GM19238 (cell line): ENCODE data around the gene TRAF3.
A peak's percentile ranks its signal among the peaks of the same experiment; 100 is the strongest.
"Not testable (repeated sequence)": the region's sequence is repeated elsewhere in the genome, so short reads cannot be mapped to it uniquely, and the experiment has no call there.

ENCODE experiments used
- DNase-seq: peaks from one replicate; pipeline ENCODE4 v3.0.0; 2011; ENCODE audit warnings: low spot score; ENCODE audit not compliant: insufficient read length

Gene TRAF3

DNA sequence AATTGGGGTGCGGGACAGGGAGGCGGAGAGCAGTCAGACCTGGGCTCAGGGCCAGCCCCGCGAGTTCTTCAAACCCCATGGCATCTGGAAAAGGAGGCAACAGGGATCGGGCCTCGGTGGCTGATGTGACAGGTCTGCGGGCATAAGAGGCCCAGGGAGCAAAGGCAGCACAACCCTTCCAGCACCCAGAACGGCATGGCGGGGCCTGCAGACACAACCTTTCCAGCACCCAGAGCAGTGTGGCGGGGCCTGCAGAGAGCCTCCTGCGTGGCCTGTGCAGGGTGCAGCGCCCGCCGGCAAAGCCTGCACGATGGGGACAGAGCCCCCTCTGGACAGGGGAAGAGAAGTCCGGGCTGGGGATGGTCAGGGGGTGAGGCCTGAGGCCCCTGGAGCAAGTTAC lies 26.2 kb upstream of the TRAF3 start:
- DNase-seq, result no peak

GRCh38 chr14:102752239-102752847 lies 24.9 kb upstream of the TRAF3 start:
- no peak for DNase-seq

- no peak for DNase-seq
Measured at GRCh38 chr14:102754370-102755262, 22.6 kb upstream of the TRAF3 start.

GRCh38 chr14:102757646-102758045 lies 19.6 kb upstream of the TRAF3 start:
- no peak for DNase-seq

- no peak for DNase-seq
Measured at GRCh38 chr14:102758087-102758486, 19.2 kb upstream of the TRAF3 start.

DNA sequence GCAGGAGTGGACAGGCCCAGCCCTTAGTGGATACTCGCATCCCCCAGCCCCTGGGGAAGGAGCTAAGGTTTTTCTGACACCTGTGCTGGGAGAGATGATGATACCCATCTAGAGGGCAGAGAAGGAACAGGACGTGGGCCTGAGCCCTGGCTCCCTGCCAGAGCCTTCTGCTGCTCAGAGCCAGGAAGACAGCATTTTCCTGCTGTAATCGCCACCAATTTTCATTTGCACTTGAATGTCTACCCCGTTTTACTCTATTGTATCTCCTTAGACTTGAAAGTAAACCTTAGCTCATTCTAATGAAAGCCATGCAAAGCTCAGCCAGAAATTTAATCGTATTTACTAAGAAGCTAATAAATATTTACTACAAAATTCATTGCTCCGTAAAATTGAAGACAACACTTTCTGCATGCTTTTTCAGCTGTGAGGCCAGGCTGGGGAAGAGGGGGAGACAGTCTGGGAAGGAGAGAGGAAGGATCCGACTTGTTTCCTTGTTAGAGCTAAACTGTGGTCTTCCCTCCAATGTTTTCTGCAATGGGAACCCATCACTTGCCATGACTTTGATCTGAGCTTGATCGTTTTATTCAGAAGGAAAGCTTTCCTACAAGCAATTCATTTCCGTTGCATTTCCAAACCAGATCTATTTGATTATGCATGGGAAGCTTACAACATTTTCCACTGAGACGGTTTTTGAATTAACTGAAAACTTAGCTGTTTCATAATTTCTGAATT lies 17.6 kb upstream of the TRAF3 start:
- no peak for DNase-seq

- no peak for DNase-seq
Measured at GRCh38 chr14:102760496-102761193, 16.6 kb upstream of the TRAF3 start.

DNA sequence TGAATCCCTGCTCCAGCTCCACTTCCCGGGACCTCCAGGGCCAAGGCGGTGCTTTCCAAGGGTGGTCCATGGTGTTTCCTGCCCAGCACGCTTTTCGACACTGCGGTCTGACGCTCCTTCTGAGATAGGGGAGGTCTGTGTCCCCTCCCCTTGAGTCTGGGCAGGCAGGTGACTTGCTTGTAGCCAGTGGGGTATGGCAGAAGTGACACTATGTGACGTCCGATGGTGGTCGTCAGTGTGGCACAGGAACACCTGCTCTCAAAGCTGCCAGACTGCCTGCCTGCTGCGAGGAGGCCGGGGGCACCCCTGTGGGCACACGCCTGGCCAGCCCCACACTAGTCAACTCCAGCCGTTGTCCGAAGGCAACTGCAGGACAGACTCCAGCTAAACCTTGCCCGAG lies 16.0 kb upstream of the TRAF3 start:
- no peak for DNase-seq

DNA sequence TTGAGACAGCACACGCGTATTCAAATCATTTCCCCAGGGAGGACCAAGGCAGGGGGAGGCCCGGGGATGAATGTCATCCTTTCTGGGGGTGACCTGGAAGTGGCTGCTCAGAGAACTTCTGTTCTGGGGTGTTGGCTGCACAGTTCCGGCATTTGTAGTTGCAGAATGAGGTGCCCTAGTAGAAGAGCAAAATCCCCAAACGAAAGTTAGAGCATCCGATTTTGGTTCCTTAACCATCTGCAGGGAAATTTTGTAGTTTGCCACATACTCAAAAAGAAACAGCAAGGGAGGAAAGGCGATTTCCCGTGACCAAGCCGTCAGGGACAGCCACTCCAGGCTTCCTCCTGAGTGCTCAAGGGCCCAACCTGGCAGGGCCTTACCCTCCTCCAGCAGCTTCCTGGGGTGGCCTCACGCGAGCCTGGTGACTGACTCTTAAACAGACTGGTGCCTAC lies 13.0 kb upstream of the TRAF3 start:
- peak; percentile 64 for DNase-seq

DNA sequence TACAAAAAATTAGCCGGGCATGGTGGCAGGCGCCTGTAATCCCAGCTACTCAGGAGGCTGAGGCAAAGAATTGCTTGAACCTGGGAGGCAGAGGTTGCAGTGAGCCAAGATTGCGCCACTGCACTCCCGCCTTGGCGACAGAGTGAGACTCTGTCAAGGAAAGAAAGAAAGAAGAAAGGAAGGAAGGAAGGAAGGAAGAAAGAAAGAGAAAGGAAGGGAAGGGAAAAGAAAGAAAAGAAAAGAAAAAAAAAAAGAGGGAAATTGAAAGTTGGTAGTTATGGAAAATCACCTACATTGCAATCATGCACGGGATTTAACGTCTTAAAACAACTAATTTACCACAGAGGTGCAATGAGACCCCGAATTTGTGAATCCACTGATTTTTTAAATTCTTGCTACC lies 11.5 kb upstream of the TRAF3 start:
- DNase-seq, result not testable (repeated sequence)

DNA sequence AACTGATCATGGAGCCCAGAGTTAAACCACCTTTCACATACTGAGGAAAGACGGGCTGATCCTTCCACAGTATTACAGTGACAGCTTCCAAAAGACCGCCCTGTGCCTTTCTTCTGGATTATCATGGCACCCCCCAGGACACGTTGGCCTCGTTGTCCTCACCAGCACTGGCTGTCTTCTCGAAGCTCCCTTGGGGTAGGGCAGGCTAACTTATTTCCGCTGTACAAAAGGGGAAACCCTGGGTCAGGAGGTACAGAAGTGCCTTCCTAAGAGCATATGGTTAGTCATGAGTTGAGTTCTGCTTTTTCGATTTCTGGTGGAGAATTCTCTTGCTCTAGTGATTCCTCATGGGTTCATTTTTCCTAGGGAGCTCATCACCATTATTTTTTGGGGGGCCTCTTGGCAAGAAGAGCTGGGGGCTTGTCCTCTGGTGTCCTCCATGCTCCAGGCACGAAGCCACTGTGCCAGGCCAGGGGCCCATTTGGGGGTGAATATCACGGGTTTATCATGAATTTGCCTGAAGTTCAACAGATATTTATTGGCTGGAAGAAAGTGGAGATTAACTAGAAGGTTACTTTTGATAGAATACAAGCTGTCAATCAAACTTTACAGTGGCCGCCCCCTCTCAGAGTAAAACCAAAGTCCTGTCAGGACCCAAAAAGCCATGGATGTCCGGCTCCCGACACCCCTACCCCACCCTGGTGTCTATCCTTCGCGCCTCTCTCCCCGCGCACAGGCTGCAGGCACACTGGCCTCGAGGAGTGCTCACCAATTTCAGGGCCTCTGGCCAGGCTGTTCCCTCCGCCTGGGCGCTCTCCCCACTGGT lies 8.8 kb upstream of the TRAF3 start:
- peak; percentile 61 for DNase-seq

- DNase-seq, result no peak
Measured at GRCh38 chr14:102769049-102769327, 8.3 kb upstream of the TRAF3 start.

GRCh38 chr14:102770147-102771123 lies 6.8 kb upstream of the TRAF3 start:
- DNase-seq, result no peak

DNA sequence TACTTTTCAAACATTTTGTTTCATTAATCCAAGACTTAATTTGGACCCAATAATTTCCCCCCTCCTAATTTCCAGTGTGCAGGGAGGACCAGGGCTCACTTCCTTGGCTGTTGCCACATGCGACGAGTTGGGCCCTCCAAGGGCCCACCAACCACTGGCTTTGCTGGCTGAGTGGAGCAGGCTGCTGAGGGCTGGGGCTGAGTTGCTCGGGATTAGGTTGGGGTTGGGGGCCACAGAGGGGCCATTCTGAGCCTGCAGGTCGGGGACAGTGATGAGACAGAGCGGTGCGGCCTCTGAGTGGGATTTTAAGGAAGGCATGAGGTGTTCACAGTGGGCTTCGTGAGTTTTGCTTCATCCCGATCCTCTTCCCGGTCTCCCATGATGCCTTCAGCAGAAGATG lies 6.1 kb upstream of the TRAF3 start:
- no peak for DNase-seq

- no peak for DNase-seq
Measured at GRCh38 chr14:102772781-102773570, 4.3 kb upstream of the TRAF3 start.

DNA sequence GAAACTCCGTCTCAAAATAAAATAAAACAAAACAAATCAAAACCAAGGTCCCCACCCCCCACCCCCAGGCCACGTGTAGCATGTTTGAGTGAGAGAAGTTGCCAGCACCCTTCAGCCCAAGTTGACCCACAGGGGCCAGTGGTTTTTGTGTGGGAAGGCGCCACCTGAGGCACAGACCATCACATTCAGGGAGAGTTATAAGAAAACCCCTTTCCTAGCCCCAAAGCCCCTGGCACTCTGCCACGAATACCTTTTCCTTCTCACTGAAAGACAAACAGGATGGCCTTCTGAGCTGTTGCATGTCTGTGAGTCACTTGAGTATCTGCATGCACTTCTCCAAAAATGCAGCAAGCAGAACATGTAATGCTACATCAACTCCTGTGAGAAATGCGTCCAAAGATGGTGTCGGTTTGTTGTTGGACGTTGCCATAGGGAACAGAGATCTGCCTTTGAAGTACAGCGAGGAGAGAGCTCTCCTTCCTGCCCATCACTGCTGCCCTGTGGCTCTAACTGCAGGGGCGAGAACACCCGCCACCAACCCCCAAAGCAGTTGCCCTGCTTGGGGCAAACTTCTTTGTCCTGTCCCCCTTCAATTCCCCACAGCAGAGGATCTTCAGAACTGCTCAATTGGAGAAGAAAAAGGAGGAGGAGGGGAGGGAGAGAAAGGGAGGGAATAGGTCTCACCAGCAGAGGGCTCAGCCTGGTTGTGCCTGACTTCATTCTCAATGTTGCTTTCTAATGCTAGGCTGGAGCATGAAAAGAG lies 2.7 kb upstream of the TRAF3 start:
- DNase-seq, result peak; percentile 68

DNA sequence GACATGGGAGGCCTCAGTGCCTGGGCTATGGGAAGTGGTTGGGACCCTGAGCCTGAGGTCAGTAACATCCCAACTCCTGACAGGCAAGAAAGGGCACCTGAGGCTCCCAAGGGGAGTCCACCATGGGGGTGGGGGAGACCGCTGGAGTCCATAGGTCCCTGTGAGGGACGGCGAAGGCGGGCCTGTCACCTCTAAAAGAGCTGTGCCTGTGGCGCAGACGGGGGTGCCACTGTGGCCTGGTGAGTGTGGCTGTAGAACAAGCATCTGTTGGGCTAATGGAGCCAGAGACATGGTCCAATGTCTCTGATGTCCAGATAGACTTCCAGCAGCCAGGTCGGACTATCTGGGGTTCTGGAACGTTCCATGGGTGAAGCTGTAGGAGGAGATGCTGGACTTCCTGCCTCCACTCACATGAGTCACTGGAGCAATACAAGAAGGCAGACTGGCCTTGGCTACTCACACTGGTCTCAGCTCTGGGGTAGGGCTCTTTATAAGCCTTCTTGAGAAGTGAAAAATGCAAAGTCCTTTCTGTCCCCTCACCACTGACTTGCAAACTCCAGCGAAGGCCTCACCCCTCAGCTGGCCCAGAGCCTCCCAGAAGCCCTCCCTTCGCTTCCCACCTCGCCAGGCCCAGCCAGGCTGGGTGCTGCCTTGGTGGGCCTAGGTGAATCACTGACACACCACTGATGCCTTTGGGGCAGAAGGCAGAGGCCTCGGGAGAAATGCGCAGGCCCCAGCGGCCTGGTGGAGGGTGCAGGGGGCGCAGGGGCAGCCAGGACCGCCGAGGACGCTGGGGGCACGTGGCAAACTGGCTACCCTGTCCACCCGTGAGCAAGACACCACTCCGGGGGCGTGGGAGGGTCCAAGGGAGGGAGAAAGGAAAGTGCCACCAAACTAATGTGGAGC lies 1.1 kb upstream of the TRAF3 start:
- DNase-seq, result no peak
